K562 (cell line): ENCODE data around the gene PRICKLE2. TPM values are rescaled to one million over a fixed set of nuclear protein-coding genes. Genes with fewer than 3 reads are reported as not detected.

Experiments
- ATAC-seq: fragments of 200-7000 bp; cut with Tn5 transposase; 3 replicates; pipeline ENCODE4 v1.9.1; 2020; ENCODE audit warnings: moderate library complexity
- BruUV-seq: library from RNA; stranded (reverse); fragments of 400-500 nt; replicated peaks from 2 replicates; lab custom pipeline; 2021; lab: Mats Ljungman, UMichigan
- CTCF ChIA-PET: fragments of 300-600 bp; formaldehyde crosslinking; extraction: SDS; loops from one replicate; lab custom pipeline; 2021; ENCODE audit warnings: low intra/inter-chr PET ratio; lab: Yijun Ruan, JAX
- POLR2A ChIA-PET: fragments of 300-600, 350-650 bp; sonication (Branson Sonifier 250); formaldehyde crosslinking; extraction: SDS; loops from one replicate; lab custom pipeline; 2021; ENCODE audit warnings: antibody characterized with exemption, inconsistent platforms; lab: Yijun Ruan, JAX
- DNase-seq, 4 experiments: peaks; one replicate each; pipeline versions ENCODE4 v3.0.0 to v3.0.0-alpha.2; 2011 to 2018; ENCODE audit warnings: low spot score in 3 of 4, mixed read lengths in 3 of 4; ENCODE audit errors: extremely low read depth in 1 of 4
- FAIRE-seq: peaks from 2 replicates; lab custom pipeline; 2011; peaks lifted over from hg19 to GRCh38; lab: Jason Lieb, UNC
- H2AFZ ChIP-seq: 2 replicates; pipeline ENCODE4 v1.6.0; 2011; ENCODE audit warnings: low read depth, low read length, control low read depth, inconsistent platforms
- H3K27ac ChIP-seq: fragments of 200-600 bp; 3 replicates; pipeline ENCODE4 v1.8.0; 2011; ENCODE audit warnings: low read depth, mild to moderate bottlenecking, control low read depth, inconsistent platforms, low read length, moderate library complexity, mixed read lengths; ENCODE audit errors: extremely low read depth
- H3K27me3 ChIP-seq, 2 experiments: fragments of 300-600 bp in 1 of 2; 2 replicates in 1 of 2; 3 replicates in 1 of 2; pipeline versions ENCODE4 v1.6.0 to v1.8.0; 2011; ENCODE audit warnings: inconsistent platforms in 2 of 2, low read length in 2 of 2, mild to moderate bottlenecking in 1 of 2, mixed read lengths in 1 of 2, moderate library complexity in 1 of 2; ENCODE audit not compliant: control insufficient read depth in 2 of 2, insufficient read depth in 2 of 2
- H3K36me3 ChIP-seq: fragments of 300-600 bp; 3 replicates; pipeline ENCODE4 v1.8.0; 2011; ENCODE audit warnings: mild to moderate bottlenecking, low read length, inconsistent platforms; ENCODE audit not compliant: control insufficient read depth, insufficient read depth
- H3K4me1 ChIP-seq, 2 experiments: fragments of 200-600 bp in 1 of 2; replicated peaks in 1 of 2; 2 replicates in 1 of 2; 3 replicates in 1 of 2; pipeline versions ENCODE4 v1.5.1 to v1.8.0; 2011; ENCODE audit warnings: inconsistent platforms in 2 of 2, low read length in 2 of 2, mild to moderate bottlenecking in 1 of 2, mixed read lengths in 1 of 2, moderate library complexity in 1 of 2; ENCODE audit not compliant: control insufficient read depth in 2 of 2, insufficient read depth in 2 of 2
- H3K4me2 ChIP-seq: 2 replicates; pipeline ENCODE4 v1.6.1; 2011; ENCODE audit warnings: low read length, control low read depth, inconsistent platforms, mixed read lengths; ENCODE audit not compliant: insufficient read depth
- H3K4me3 ChIP-seq: fragments of 200-600 bp; sonication (generic), shearing (Covaris generic); 2 replicates; pipeline ENCODE4 v1.5.1; 2016; ENCODE audit warnings: control low read depth, inconsistent platforms
- H3K79me2 ChIP-seq: fragments of 200-600 bp; 3 replicates; pipeline ENCODE4 v1.8.0; 2011; ENCODE audit warnings: low read length, inconsistent platforms; ENCODE audit not compliant: control insufficient read depth, insufficient read depth
- H3K9ac ChIP-seq, 2 experiments: 2 replicates each; pipeline versions ENCODE4 v1.6.0 to v1.6.1; 2011; ENCODE audit warnings: low read depth in 2 of 2, low read length in 2 of 2, control low read depth in 1 of 2, inconsistent platforms in 1 of 2, mild to moderate bottlenecking in 1 of 2, mixed read lengths in 1 of 2; ENCODE audit not compliant: insufficient read depth in 1 of 2
- H3K9me1 ChIP-seq: one replicate; pipeline ENCODE4 v1.6.0; 2011; ENCODE audit warnings: inconsistent platforms, mild to moderate bottlenecking, low read length, moderate library complexity; ENCODE audit not compliant: control insufficient read depth, insufficient read depth
- H3K9me3 ChIP-seq: replicated peaks from 2 replicates; pipeline ENCODE4 v1.5.1; 2011; ENCODE audit warnings: low read depth, low read length, inconsistent platforms; ENCODE audit not compliant: control insufficient read depth, insufficient read depth
- H4K20me1 ChIP-seq: replicated peaks from 2 replicates; pipeline ENCODE4 v1.6.1; 2011; ENCODE audit warnings: low read length, inconsistent platforms, mixed read lengths; ENCODE audit not compliant: control insufficient read depth, insufficient read depth
- BCOR ChIP-seq: fragments of 450-650 bp; IDR thresholded peaks from 2 replicates; pipeline ENCODE4 v1.6.1; 2016
- ELF2 ChIP-seq: fragments of 250-450 bp; sonication (Bioruptor Pico); IDR thresholded peaks from 2 replicates; pipeline ENCODE4 v1.5.0; 2021; ENCODE audit warnings: mild to moderate bottlenecking
- HOXB6 ChIP-seq: fragments of 250-450 bp; sonication (Bioruptor Pico); IDR thresholded peaks from 2 replicates; pipeline ENCODE4 v1.5.1; 2022; ENCODE audit warnings: mild to moderate bottlenecking, borderline replicate concordance
- JUND ChIP-seq, 2 experiments: IDR thresholded peaks; 2 replicates in 1 of 2; 3 replicates in 1 of 2; pipeline ENCODE4 v1.6.1; 2011; ENCODE audit warnings: borderline replicate concordance in 2 of 2, low read depth in 2 of 2, low read length in 2 of 2, improper control_type of control experiment in 1 of 2, missing biosample characterization in 1 of 2, missing genetic modification characterization in 1 of 2, missing genetic modification reagents in 1 of 2
- PHB ChIP-seq: fragments of 250-450 bp; sonication (Bioruptor Pico); IDR thresholded peaks from 2 replicates; pipeline ENCODE4 v1.5.0; 2021
- WHSC1 ChIP-seq: IDR thresholded peaks from one replicate; pipeline ENCODE4 v1.6.1; 2012; ENCODE audit warnings: low read length, control low read depth, inconsistent platforms
- ZBTB11 ChIP-seq, 3 experiments: fragments of 200-800 bp in 1 of 3; fragments of 250-450 bp in 1 of 3; fragments of 450-650 bp in 1 of 3; sonication (Bioruptor Pico) in 1 of 3; sonication (Bioruptor generic) in 1 of 3; formaldehyde crosslinking in 1 of 3; IDR thresholded peaks; 2 replicates each; pipeline versions ENCODE4 v1.6.1 to v1.8.0; 2016 to 2022; ENCODE audit warnings: mild to moderate bottlenecking in 2 of 3, missing genetic modification characterization in 2 of 3, missing compliant biosample characterization in 1 of 3, moderate library complexity in 1 of 3
- ZNF140 ChIP-seq: fragments of 250-450 bp; sonication (Bioruptor Pico); IDR thresholded peaks from 2 replicates; pipeline ENCODE4 v1.8.0; 2021; ENCODE audit warnings: moderate library complexity, mild to moderate bottlenecking, inconsistent platforms
- ZNF407 ChIP-seq: fragments of 450-650 bp; IDR thresholded peaks from 2 replicates; pipeline ENCODE4 v1.6.1; 2016; ENCODE audit warnings: low read depth
- WGBS: fragments of 100-300 bp; shearing (Covaris generic); methylation state at CpG from one replicate; pipeline ENCODE4 v1.1.6; 2016; ENCODE audit warnings: low coverage, mixed read lengths; ENCODE audit not compliant: insufficient coverage; ENCODE audit errors: missing lambda C conversion rate; 5-methylcytosine and 5-hydroxymethylcytosine counted together
- in situ Hi-C: fragments of 300-500 bp; cut with MboI; formaldehyde crosslinking; loops from 4 replicates; pipeline ENCODE4 v1.15.0; 2018; ENCODE audit warnings: inconsistent platforms, mixed read lengths
- intact Hi-C: fragments of 100-400 bp; cut with micrococcal nuclease; formaldehyde crosslinking; loops from 2 replicates; pipeline ENCODE4 v1.14.2; 2022
- polyA plus RNA-seq, 8 experiments: library from polyadenylated mRNA; depleted of rRNA in 4 of 8; stranded (reverse) in 5 of 8; unstranded in 3 of 8; fragments of >200 nt; fragmentation: Nextera tagmentation in 2 of 8; fragmentation: Illumina TruSeq in 1 of 8; extraction: Ambion mirVana in 2 of 8; extraction: Trizol in 1 of 8; gene quantifications; 2 replicates each; pipeline versions ENCODE4 v1.2.1 to v1.2.3, GENCODE V29; 2011 to 2014; ENCODE audit warnings: inconsistent platforms in 1 of 8, missing spikeins in 1 of 8
- total RNA-seq, 7 experiments: library from RNA; depleted of rRNA in 6 of 7; stranded (reverse); fragments of >200 nt in 6 of 7; fragmentation: Illumina TruSeq in 2 of 7; extraction: Trizol in 2 of 7; gene quantifications; 2 replicates each; pipeline versions ENCODE4 v1.2.1 to v1.2.3, GENCODE V29; 2011 to 2021; ENCODE audit warnings: low replicate concordance in 1 of 7

PRICKLE2 gene
- total and polyA plus RNA-seq, 9 of the 15 experiments (the other 6 are each of a cell fraction or from before 2014, with no cell fraction given), result 0.07 to 0.09 TPM; not detected in 7

- Histone ChIP-seq H3K4me2 (no peak overlapping the region), H3K9me1 (no peaks in the 10 kb centered on the region), H3K4me3 (no peak overlapping the region), H3K79me2 (no peaks in the 10 kb centered on the region)
- ATAC-seq, result no peak
- intact Hi-C loops, result no loop called here
- FAIRE-seq, result no peak
- TF ChIP-seq BCOR (no peak), ZNF140 (no peak), ZNF407 (no peak), JUND (IDR thresholded peaks at IDR 0.05; ENCODE audit: borderline replicate concordance, low read depth, low read length) (no peak), JUND (tag; IDR thresholded peaks at IDR 0.05; ENCODE audit: borderline replicate concordance, low read depth, low read length) (no peak), HOXB6 (CRISPR knock-in tag) (no peak), ZBTB11 (CRISPR knock-in tag; IDR thresholded peaks at IDR 0.05) (peak in 1 of 3 experiments; percentile 59; a peak in 1 of 6 replicates), PHB (CRISPR knock-in tag) (no peak), WHSC1 (no peak), ELF2 (CRISPR knock-in tag) (no peak)
- TF ChIP-seq, all 486 proteins: peak for 1
- no peaks in the 10 kb centered on the region; a peak in 1 of 5 replicates for H3K27me3 ChIP-seq
- CTCF ChIA-PET, result no interaction called here
- H3K9me3 ChIP-seq, result no peaks in the 10 kb centered on the region
- no peaks in the 10 kb centered on the region for H3K36me3 ChIP-seq
- 3% methylated on average over 4 of the region's 4 CpGs for WGBS
- in situ Hi-C loops, result no loop called here
- BruUV-seq, result no TSS peak
- no peak overlapping the region for H3K9ac ChIP-seq
- DNase-seq, result no peak
- no peaks in the 10 kb centered on the region for H3K4me1 ChIP-seq
- H3K27ac ChIP-seq, result no peak overlapping the region
- H4K20me1 ChIP-seq, result no peaks in the 10 kb centered on the region
- POLR2A ChIA-PET, result no interaction called here
- H2AFZ ChIP-seq, result no peak overlapping the region
Observed at GRCh38 chr3:64176461-64176996, 48.7 kb downstream of the PRICKLE2 start.
